GM19468 (cell line): ENCODE data around the gene PATJ.
"Not testable (repeated sequence)": the region's sequence is repeated elsewhere in the genome, so short reads cannot be mapped to it uniquely, and the experiment has no call there.

Experiments used
- ATAC-seq: cut with Tn5 transposase; IDR thresholded peaks from one replicate; pipeline ENCODE4 v1.9.1; 2021; ENCODE audit warnings: mild to moderate bottlenecking, moderate library complexity, moderate number of reproducible peaks; ENCODE audit not compliant: unreplicated experiment; ENCODE audit errors: extremely low read depth

PATJ gene

DNA sequence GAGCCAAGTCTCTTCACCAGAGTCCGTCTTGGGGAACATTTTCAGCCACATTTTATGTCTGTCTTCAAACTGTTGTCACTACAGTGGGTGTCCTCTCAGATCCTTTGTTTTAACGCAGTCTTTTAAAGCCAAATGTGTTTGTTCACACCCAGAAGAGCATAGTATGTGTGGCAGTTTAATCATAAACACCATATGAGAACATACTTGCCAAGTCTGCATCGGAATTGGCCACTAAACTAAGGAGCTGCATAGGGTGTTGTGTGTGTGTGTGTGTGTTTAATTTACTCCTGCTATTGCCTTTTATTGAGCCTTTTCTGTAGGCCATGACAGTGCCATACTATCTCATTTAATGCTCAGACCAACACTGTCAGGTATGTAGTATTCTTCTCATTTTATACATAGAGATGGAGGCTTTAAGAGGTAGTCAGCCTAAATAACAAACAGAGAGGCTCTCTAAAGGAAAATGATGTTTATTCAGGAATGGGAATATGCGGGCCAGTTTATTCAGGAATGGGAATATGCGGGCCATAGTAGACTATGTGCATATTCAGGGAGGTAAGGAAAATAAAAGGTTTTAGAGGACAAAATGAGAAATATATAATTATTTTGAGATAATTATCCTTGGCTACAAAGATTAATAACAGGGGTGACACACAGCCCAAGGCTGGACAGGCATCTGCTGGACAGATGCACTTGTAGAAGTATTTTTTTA is 384.5 kb downstream of the PATJ start:
- ATAC-seq, result no peak

DNA sequence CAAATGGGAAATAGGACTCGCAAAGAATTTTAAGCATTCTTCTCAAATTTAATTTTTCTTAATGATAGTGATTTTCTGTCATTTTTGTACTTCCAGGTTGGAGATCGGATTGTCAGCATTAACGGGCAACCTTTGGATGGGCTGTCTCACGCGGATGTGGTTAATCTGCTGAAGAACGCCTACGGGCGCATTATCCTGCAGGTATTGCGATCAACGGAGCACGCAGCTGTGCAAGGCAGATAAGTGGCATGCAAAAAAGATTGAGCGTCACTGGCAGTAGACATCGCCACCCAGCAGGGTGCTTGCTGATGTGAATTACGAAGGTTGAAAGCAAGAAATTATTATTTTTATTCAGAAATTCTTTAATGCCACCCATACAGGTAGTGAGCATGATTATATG is 386.5 kb downstream of the PATJ start:
- ATAC-seq, result no peak

DNA sequence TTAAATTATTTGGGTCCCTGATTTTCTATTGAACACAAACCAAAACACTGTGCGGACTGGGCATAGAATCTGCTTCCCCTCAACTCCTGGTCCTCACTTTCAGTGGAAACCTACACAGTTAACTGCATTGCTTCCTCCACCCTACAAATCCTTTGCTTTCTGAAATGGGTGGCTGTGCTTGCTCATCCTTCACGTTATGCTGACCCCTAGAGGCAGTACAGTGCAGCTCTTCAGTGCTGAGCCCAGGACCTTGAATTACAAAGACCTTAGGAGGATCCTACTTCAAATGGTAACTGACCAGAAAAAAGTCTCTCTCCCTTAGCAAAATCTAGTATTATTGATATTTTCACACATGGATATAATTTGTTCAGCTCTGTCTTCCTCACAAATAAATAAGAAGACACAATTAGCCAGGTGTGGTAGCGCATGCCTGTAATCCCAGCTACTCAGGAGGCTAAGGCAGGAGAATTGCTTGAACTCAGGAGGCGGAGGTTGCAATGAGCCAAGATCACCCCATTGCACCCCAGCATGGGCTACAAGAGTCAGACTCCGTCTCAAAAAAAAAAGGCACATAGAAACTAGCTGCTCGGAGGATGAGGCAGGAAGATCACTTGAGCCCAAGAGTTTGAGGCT is 388.9 kb downstream of the PATJ start:
- ATAC-seq, result peak; percentile 68

DNA sequence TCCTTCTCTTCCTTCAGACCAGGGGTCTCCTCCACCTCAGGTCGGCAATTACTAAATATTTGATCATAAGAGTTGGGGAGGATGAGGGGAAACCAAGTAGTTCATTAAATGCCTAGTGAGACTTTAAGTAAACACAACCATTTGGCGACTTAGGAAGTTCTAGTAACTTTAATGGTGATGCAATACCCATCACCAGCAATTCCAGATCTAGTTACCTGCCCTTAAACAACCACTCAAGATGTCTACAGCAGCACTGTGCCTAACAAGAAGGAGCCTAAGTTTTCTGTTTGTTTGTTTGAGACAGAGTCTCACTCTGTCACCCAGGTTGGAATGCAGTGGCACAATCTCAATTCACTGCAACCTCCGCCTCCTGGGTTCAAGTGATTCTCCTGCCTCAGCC is 395.7 kb downstream of the PATJ start:
- no peak for ATAC-seq

DNA sequence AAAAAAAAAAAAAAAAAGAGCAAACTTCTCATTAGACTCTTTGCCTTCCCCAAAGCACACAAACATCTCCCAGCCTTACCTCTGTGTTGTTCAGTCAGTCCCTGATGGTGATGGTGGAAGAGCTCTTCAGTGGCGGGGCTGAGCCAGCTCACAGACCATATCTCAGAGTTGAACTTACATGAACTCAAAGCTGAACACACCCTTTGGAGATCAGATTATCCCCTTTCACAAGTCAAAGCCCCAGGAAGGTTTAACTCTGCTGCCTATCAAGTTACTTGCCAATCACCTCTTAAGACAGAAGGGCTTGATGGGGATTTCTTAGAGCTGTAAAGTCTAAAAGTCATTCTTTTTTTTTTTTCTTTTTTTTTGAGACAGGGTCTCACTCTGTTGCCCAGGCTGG is 397.1 kb downstream of the PATJ start:
- no peak for ATAC-seq

DNA sequence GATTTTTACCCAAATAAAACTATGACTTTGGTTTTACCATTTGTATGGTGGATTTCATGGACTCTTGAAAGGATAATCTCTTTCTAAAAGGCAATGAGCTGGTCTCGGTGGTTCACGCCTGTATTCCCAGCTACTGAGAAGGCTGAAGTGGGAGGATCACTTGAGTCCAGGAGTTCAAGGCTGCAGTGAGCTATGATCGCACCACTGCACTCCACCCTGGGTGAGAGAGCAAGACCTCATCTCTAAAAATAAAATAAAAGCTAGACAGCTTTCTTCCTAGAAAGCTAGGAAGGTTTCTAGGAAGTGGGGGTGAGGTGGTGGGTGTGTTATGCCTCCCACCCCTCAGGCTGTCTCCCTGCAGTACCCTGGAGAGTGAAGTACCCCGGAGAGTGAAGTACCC is 398.4 kb downstream of the PATJ start:
- ATAC-seq, result no peak

DNA sequence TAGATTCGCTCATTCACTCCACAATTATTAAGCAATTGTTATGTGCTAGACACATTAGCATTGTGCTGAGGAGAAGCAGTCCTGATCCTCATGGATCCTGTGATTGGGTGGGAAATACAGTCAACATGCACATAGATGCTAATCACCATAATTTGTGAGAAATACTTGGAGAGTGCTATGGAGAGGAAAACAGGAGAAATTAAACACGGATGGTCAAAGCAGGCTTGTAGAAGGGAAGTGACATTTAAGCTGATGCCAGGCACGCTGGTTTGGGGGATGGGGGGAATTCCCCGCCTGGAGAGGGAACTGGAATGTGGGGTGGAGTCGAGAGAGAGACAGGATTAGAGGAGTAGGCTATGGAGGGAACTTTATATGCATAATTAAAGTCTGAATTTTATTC is 400.2 kb downstream of the PATJ start:
- no peak for ATAC-seq

DNA sequence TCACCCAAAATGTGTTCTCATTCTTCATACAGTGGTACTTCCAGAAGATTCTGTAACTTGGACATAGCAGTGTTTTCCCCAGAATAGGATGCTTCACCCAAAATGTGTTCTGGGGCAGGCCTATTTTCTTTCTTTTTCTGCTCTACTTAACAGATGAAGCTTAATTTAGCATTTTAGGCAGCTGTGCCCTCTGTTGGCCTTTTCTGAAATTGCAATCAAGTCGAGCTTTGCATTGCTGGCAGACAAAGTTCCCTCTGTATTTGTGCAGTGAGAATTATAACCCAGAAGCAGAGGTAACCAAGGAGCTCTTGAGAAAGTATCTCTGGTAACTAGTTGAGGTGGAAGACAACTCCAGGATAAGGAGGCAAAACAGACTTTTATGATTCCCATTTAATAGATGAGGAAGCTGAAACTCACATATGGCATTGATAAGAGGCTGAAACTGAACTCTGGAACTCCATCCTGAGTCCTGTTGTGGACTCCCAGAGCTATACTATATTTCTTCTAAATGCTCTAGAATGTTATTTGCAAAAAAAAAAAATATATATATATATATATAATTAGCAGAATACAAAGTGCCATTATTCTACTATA is 402.1 kb downstream of the PATJ start:
- no peak for ATAC-seq

DNA sequence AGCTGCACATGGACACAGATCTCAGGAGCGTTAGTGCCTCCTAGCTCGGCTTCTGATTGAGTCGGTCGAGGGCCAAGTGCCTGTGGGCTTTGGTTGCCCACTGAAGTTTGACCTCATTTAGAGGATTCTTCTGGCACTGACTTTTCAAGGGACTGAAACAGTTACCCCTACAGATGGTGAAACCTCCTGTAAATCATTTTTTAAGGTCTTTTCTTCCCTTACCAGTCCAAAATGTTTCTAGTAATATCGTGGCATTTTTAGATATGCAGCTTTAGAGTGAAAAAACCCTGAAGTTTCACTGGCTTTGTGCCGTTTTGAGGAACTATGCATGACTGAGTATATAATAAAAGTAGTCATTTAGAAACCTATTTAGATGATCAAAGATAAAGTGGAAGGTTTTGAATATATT is 417.7 kb downstream of the PATJ start:
- ATAC-seq, result peak; percentile 68

DNA sequence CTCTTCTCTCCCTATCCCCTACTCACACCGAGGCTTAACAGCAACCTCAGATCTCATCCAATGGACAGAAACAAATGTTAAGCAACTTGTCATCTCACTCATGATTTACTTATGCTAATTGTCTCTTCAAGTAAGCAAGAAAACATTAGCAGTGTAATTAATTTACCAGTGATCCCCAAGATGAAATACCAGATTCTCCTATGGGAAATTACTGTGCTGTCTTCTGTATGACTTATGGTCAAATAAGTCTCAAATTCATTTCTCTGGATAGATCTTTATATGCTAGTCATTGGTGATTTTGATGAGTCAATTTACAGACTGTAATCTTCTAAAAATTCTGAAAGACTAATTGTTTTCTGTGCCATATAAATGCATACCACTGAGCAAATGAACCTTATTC is 419.4 kb downstream of the PATJ start:
- ATAC-seq, result no peak

DNA sequence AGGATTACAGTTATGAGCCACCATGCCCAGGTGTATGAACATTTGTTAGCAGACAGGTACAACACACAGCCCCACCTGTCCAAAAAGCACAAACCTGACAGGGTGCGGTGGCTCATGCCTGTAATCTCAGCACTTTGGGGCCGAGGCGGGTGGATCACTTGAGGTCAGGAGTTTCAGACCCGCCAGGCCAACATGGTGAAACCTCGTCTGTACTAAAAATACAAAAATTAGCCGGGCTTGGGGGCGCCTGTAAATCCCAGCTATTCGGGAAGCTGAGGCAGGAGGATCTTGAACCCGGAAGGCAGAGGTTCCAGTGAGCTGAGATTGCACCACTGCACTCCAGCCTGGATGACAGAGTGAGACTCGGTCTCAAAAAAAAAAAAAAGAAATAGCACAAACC is 428.1 kb downstream of the PATJ start:
- ATAC-seq, result not testable (repeated sequence)

DNA sequence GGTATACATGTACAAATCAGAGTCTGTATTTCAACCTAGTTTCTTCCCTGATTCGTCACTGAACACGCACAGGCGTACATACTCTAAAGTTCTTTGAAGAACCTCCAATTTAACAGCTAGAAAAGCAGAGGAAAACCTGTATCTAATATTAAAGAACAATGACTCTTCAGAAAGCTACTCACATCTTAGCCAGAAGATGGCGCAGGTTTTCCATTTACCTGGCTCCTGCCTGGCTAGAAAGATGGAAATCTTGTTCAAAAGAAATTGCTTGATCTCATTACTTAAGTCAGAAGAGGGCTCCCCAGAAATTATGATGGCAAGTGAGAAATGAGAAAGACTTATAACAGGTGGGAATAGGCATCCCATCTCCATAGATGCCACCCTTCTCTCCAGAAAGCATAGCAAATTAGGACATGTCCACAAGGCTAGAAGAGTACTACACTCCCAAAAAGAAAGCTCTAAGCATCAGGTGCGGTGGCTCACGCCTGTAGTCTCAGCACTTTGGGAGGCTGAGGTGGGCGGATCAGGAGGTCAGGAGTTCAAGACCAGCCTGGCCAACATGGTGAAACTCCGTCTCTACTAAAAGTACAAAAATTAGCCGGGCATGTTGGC is 433.4 kb downstream of the PATJ start:
- no peak for ATAC-seq

DNA sequence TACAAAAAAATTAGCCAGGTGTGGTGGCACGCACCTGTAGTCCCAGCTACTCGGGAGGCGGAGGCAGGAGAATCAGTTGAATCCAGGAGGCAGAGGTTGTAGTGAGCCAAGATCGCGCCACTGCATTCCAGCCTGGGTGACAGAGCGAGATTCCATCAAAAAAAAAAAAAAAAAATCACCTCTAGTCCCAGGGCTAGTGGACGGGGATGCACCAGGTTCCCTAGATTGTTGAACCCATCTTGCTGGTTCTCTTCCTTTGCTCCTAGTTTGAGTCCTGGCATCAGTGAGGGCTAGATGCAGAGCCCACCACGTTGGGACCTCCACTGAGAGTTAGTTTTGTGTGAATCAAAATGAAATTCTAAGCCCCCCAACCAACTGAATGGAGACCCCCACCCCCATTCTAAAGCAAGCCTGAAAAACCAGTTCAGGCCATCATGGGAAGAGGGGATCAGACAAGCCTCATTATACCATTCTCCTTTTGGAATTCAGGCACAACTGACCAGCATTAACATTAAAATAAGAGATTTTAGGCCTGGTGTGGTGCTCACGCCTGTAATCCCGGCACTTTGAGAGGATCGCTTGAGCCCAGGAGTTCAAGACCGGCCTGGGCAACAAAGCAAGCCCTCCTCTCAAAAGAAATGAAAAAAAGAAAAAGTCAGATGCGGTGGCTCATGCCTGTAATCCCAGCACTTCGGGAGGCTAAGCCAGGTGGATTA is 434.5 kb downstream of the PATJ start:
- no peak for ATAC-seq

DNA sequence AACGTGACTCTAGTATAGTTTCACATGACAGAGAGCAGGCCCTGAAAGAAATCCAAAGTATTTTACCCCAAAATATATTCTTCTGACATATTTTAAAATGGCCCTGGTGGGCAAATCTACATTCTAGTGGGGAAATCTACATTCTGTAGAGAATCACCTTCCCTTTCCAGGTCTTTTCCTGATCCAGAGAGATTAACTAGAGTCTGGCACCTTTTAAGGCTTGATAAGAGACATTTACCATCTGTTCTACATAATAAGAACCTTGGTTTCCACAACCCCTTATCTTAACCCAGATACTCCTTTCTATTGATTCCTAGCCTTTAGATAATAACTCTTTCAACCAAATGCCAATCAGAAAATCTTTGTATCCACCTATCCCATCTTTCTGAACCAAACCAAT is 435.3 kb downstream of the PATJ start:
- no peak for ATAC-seq

DNA sequence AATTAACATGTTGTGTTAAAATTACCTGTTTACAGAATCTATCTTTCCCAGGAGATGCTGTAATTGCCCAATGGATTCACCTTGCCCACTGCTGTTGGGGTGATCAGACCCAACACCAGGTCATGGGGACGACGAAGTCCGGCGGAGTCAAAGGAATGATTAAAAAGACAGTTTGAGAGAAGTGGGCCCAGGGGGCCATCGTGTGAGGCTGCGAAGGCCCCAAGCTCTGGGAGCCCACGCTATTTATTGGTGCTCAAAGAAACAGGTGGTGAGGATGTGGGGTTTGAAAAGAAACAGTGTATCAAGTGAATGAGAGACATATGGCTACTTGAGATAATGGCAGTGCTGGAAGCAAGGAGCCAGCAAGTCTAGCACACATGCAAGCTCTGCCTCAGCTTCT is 436.1 kb downstream of the PATJ start:
- ATAC-seq, result no peak

DNA sequence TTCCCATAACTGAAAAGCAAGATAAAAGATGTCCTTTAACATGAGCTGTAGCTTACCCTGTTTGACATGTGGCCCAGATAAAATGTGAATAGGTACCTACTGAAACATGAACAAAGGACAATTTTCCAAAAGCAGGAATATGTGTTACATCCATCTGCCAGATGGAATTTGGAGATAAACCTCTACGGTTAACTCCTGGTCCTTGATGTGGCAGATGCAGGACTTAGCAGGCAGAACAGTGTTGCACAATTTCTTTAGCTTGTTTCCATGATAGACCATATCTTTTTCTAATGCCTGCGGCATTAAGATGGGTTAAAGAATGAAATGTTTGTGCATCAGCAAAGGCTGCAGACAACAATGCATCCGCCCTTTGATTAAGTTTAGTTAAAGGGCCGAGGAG is 437.8 kb downstream of the PATJ start:
- not testable (repeated sequence) for ATAC-seq

DNA sequence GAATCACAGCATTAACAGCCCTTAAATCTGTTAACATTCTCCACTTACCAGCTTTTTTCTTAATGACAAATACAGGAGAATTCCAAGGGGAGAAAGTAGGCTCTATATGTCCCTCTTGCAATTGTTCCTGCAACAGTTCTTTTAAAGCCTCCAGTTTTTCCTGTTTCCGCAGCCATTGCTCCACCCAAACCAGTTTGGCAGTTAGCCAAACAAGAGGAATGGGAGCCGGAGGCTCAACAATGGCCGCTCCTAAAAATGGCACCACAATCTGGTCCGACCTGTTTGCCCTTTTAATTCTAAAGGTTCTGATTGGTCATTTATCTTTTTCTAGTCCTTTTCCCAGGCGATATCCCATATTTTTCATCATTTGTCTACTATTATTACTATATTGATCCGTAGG is 438.4 kb downstream of the PATJ start:
- no peak for ATAC-seq

DNA sequence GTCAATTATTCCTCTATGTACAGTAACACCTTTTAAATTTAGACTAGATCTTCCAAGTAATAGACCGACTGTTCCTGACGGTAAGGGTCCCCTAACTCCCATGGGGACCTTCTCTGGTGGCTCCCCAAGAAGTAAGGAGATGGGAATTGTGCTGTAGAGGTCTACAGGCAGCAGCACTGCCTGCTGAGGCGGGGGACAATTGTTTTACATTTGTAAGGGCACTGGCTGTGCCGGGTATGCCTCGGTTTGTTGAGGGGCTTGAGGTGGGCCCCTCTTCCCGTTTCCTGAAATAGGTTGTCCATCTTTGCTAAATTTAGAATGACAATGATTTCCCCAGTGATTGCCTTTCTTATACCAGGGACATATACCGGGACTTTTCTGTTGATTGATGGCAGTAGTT is 439.3 kb downstream of the PATJ start:
- no peak for ATAC-seq

DNA sequence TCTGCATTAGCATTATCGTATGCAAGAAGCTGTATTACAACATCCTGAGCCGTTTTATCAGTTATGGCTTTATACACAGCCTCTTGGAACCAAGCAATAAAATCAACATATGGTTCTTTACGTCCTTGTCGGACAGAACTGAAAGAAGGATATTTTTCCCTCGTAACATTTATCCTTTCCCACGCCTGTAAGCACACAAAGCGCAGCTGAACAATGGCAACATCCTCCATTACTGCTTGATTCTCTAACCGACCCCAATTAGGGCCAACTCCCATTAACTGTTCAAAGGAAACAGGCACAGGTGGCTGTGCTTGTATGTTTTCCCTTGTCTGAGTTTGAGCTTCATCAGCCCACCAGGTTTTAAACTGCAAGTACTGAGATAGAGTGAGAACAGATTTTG is 439.9 kb downstream of the PATJ start:
- not testable (repeated sequence) for ATAC-seq

DNA sequence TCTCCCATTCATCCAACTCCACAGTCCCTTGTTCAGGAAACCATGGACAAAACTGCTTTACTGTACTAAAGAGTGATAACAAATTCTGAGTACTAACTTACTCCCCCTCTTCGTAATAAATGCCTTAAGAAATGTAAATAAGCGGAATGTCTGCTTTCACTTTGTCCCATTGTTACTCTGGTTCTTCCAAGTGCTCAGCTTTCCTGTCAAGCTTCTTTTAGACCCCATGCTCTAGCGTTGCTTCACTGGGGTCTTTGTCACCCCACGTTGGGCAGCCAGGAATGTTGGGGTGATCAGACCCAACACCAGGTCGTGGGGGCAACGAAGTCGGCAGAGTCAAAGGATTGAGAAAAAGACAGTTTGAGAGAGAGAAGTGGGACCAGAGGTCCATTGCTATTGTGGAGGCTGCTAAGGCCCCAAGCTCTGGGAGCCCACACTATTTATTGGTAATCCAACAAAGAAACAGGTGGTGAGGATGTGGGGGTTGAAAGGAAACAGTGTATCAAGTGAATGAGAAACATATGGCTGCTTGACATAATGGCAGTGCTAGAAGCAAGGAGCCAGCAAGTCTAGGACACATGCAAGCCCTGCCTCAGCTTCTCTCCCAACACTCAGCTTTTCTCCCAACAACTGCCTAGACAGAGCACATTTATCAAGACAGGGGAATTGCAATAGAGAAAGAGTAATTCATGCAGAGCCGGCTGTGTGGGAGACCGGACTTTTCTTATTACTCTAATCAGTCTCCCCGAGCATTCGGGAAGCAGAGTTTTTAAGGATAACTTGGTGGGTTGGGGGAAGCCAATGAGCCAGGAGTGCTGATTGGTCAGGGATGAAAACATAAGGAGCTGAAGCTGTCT is 441.1 kb downstream of the PATJ start:
- ATAC-seq, result not testable (repeated sequence)
